ENCODE data around the gene PITPNM1.

The PITPNM1 gene

DNA sequence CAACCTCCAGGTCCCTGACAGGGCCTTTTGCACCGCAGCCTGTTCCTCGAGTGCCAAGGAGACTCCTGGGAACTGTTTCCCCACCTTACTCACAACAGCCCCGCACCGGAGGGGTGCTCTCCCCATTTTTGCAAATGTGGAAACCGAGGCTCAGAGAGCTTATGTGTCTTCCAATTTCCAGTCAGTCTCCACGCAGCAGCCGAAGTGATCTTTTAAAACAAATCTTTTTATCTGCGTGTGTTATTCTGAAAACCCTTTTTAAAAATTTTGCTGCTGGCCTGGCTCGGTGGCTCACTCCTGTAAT, 35.7 kb downstream of the PITPNM1 start:
- no peak for ATAC-seq
- TF ChIP-seq ESRRG (CRISPR knock-in tag; IDR thresholded peaks at IDR 0.05), result 0 out of 2 replicates have a peak, but pooled peaks have one; percentile 18
- no peak for TF ChIP-seq RARB (CRISPR knock-in tag; IDR thresholded peaks at IDR 0.05)

DNA sequence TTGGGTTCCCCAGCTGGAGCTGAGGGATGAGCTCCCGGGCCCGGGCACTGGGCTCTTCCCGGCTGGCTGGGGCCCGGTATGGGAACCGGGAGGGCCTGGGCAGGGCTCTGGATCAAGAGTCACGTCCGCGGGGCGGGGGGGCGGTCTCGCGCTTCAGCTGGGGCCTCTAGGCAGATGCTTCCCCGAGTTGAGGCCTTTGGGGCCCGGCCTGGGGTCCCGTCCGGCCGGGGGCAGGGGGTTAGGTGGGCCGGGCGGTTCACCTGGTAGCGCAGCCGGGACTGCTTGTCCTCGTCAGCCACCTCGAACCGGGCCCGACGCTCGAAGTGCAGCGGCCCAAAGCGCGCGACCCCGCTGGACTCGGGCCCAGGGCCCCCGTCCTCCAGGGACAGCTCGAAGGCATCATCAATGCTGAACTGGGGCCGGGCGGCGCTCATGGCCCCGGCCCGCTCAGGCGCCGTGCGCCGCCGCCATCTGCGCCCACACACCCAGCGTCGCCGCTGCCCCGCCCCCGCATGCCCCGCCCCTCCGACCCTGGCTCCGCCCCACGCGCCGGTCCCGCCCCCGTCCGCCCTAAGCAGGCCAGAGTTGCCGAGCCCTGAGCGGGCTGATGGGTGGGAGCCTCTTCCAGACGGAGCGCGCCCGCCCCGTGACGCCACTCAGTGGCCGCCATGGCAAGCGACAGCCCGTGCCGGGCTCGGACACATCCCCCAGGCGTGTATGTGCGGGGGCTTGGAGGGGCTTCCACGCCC, 36.2 kb downstream of the PITPNM1 start, which contains the start of gene TMEM134:
Gene TMEM134, minus strand, starts transcription at position 493 of the 749 bp plus-strand sequence. Its CDS starts 59 bp downstream, at position 434.
- peak; percentile 80 for ATAC-seq
- TF ChIP-seq, protein P1, sequence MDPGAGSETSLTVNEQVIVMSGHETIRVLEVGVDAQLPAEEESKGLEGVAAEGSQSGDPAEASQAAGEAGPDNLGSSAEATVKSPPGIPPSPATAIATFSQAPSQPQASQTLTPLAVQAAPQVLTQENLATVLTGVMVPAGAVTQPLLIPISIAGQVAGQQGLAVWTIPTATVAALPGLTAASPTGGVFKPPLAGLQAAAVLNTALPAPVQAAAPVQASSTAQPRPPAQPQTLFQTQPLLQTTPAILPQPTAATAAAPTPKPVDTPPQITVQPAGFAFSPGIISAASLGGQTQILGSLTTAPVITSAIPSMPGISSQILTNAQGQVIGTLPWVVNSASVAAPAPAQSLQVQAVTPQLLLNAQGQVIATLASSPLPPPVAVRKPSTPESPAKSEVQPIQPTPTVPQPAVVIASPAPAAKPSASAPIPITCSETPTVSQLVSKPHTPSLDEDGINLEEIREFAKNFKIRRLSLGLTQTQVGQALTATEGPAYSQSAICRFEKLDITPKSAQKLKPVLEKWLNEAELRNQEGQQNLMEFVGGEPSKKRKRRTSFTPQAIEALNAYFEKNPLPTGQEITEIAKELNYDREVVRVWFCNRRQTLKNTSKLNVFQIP (CRISPR knock-in tag; IDR thresholded peaks at IDR 0.05; ENCODE audit: borderline replicate concordance, low read depth), result no peak
- TF ChIP-seq ZFP3 (CRISPR knock-in tag; IDR thresholded peaks at IDR 0.05) (no peak), ZNF8 (CRISPR knock-in tag; IDR thresholded peaks at IDR 0.05) (no peak), ZC3H10 (CRISPR knock-in tag; IDR thresholded peaks at IDR 0.05) (no peak), ZNF70 (CRISPR knock-in tag; IDR thresholded peaks at IDR 0.05) (no peak), ISL1 (CRISPR knock-in tag; IDR thresholded peaks at IDR 0.05) (no peak), ZNF565 (CRISPR knock-in tag; conservative IDR thresholded peaks at IDR 0.05; ENCODE audit: low read depth) (no peak), RARB (CRISPR knock-in tag; IDR thresholded peaks at IDR 0.05) (no peak), GLIS3 (CRISPR knock-in tag; IDR thresholded peaks at IDR 0.05) (no peak), CSDC2 (CRISPR knock-in tag; IDR thresholded peaks at IDR 0.05) (no peak), ARNTL (CRISPR knock-in tag; IDR thresholded peaks at IDR 0.05; ENCODE audit: borderline replicate concordance, low read depth) (no peak), OSR1 (CRISPR knock-in tag; IDR thresholded peaks at IDR 0.05) (no peak), ESRRG (CRISPR knock-in tag; IDR thresholded peaks at IDR 0.05) (no peak), BACH2 (CRISPR knock-in tag; IDR thresholded peaks at IDR 0.05; ENCODE audit: borderline replicate concordance) (no peak), SNAI2 (CRISPR knock-in tag; IDR thresholded peaks at IDR 0.05) (no peak), TOX (CRISPR knock-in tag; IDR thresholded peaks at IDR 0.05; ENCODE audit: borderline replicate concordance) (no peak)
- TF ChIP-seq, protein P2, sequence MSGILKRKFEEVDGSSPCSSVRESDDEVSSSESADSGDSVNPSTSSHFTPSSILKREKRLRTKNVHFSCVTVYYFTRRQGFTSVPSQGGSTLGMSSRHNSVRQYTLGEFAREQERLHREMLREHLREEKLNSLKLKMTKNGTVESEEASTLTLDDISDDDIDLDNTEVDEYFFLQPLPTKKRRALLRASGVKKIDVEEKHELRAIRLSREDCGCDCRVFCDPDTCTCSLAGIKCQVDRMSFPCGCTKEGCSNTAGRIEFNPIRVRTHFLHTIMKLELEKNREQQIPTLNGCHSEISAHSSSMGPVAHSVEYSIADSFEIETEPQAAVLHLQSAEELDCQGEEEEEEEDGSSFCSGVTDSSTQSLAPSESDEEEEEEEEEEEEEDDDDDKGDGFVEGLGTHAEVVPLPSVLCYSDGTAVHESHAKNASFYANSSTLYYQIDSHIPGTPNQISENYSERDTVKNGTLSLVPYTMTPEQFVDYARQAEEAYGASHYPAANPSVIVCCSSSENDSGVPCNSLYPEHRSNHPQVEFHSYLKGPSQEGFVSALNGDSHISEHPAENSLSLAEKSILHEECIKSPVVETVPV (CRISPR knock-in tag; IDR thresholded peaks at IDR 0.05), result no peak
- TF ChIP-seq, protein P3, sequence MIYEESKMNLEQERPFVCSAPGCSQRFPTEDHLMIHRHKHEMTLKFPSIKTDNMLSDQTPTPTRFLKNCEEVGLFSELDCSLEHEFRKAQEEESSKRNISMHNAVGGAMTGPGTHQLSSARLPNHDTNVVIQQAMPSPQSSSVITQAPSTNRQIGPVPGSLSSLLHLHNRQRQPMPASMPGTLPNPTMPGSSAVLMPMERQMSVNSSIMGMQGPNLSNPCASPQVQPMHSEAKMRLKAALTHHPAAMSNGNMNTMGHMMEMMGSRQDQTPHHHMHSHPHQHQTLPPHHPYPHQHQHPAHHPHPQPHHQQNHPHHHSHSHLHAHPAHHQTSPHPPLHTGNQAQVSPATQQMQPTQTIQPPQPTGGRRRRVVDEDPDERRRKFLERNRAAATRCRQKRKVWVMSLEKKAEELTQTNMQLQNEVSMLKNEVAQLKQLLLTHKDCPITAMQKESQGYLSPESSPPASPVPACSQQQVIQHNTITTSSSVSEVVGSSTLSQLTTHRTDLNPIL (CRISPR knock-in tag; IDR thresholded peaks at IDR 0.05; ENCODE audit: low read depth), result no peak
- TF ChIP-seq, protein P4, sequence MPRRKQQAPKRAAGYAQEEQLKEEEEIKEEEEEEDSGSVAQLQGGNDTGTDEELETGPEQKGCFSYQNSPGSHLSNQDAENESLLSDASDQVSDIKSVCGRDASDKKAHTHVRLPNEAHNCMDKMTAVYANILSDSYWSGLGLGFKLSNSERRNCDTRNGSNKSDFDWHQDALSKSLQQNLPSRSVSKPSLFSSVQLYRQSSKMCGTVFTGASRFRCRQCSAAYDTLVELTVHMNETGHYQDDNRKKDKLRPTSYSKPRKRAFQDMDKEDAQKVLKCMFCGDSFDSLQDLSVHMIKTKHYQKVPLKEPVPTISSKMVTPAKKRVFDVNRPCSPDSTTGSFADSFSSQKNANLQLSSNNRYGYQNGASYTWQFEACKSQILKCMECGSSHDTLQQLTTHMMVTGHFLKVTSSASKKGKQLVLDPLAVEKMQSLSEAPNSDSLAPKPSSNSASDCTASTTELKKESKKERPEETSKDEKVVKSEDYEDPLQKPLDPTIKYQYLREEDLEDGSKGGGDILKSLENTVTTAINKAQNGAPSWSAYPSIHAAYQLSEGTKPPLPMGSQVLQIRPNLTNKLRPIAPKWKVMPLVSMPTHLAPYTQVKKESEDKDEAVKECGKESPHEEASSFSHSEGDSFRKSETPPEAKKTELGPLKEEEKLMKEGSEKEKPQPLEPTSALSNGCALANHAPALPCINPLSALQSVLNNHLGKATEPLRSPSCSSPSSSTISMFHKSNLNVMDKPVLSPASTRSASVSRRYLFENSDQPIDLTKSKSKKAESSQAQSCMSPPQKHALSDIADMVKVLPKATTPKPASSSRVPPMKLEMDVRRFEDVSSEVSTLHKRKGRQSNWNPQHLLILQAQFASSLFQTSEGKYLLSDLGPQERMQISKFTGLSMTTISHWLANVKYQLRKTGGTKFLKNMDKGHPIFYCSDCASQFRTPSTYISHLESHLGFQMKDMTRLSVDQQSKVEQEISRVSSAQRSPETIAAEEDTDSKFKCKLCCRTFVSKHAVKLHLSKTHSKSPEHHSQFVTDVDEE (CRISPR knock-in tag; IDR thresholded peaks at IDR 0.05), result no peak
- TF ChIP-seq, protein P5, sequence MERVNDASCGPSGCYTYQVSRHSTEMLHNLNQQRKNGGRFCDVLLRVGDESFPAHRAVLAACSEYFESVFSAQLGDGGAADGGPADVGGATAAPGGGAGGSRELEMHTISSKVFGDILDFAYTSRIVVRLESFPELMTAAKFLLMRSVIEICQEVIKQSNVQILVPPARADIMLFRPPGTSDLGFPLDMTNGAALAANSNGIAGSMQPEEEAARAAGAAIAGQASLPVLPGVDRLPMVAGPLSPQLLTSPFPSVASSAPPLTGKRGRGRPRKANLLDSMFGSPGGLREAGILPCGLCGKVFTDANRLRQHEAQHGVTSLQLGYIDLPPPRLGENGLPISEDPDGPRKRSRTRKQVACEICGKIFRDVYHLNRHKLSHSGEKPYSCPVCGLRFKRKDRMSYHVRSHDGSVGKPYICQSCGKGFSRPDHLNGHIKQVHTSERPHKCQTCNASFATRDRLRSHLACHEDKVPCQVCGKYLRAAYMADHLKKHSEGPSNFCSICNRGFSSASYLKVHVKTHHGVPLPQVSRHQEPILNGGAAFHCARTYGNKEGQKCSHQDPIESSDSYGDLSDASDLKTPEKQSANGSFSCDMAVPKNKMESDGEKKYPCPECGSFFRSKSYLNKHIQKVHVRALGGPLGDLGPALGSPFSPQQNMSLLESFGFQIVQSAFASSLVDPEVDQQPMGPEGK (CRISPR knock-in tag; IDR thresholded peaks at IDR 0.05; ENCODE audit: borderline replicate concordance), result no peak

DNA sequence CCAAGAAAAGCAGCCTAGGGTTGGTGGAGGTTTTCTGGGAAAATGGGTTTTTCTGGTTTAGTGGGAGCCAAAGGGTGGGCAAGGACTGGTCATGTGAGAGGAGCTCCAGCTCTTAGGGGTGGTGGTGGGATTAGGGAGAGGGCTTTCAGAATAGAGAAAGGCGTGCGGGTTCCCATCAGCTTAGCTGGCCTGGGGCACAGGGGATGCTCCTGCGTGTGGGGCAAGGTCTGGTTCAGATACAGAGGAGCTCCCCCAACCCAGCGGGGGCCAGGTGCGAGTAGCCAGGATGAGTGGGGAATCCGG, 36.8 kb downstream of the PITPNM1 start:
- peak; percentile 9 for ATAC-seq
- TF ChIP-seq PPARA (CRISPR knock-in tag; IDR thresholded peaks at IDR 0.05; ENCODE audit: borderline replicate concordance) (no peak), ZFP30 (CRISPR knock-in tag; IDR thresholded peaks at IDR 0.05) (no peak), ARNTL (CRISPR knock-in tag; IDR thresholded peaks at IDR 0.05; ENCODE audit: borderline replicate concordance, low read depth) (no peak), TOX (CRISPR knock-in tag; IDR thresholded peaks at IDR 0.05; ENCODE audit: borderline replicate concordance) (no peak), BACH2 (CRISPR knock-in tag; IDR thresholded peaks at IDR 0.05; ENCODE audit: borderline replicate concordance) (no peak), ESRRG (CRISPR knock-in tag; IDR thresholded peaks at IDR 0.05) (no peak), SNAI2 (CRISPR knock-in tag; IDR thresholded peaks at IDR 0.05) (no peak), ZFP3 (CRISPR knock-in tag; IDR thresholded peaks at IDR 0.05) (no peak)
- TF ChIP-seq, protein P4 (CRISPR knock-in tag; IDR thresholded peaks at IDR 0.05), result no peak
- TF ChIP-seq, protein P5 (CRISPR knock-in tag; IDR thresholded peaks at IDR 0.05; ENCODE audit: borderline replicate concordance), result no peak
